K562 (cell line): ENCODE measurements around the gene HDAC2. TPM values are rescaled to one million over a fixed set of nuclear protein-coding genes. Genes with fewer than 3 reads are reported as not detected.

Experiments
- ATAC-seq: fragments of 200-7000 bp; cut with Tn5 transposase; 3 replicates; pipeline ENCODE4 v1.9.1; 2020; ENCODE audit warnings: moderate library complexity
- BruUV-seq: library from RNA; stranded (reverse); fragments of 400-500 nt; replicated peaks from 2 replicates; lab custom pipeline; 2021; lab: Mats Ljungman, UMichigan
- CTCF ChIA-PET: fragments of 300-600 bp; formaldehyde crosslinking; extraction: SDS; loops from one replicate; lab custom pipeline; 2021; ENCODE audit warnings: low intra/inter-chr PET ratio; lab: Yijun Ruan, JAX
- POLR2A ChIA-PET: fragments of 300-600, 350-650 bp; sonication (Branson Sonifier 250); formaldehyde crosslinking; extraction: SDS; loops from one replicate; lab custom pipeline; 2021; ENCODE audit warnings: antibody characterized with exemption, inconsistent platforms; lab: Yijun Ruan, JAX
- DNase-seq, 4 experiments: peaks; one replicate each; pipeline versions ENCODE4 v3.0.0 to v3.0.0-alpha.2; 2011 to 2018; ENCODE audit warnings: low spot score in 3 of 4, mixed read lengths in 3 of 4; ENCODE audit errors: extremely low read depth in 1 of 4
- FAIRE-seq: peaks from 2 replicates; lab custom pipeline; 2011; peaks lifted over from hg19 to GRCh38; lab: Jason Lieb, UNC
- H2AFZ ChIP-seq: 2 replicates; pipeline ENCODE4 v1.6.0; 2011; ENCODE audit warnings: low read depth, low read length, control low read depth, inconsistent platforms
- H3K27ac ChIP-seq: fragments of 200-600 bp; 3 replicates; pipeline ENCODE4 v1.8.0; 2011; ENCODE audit warnings: low read depth, mild to moderate bottlenecking, control low read depth, inconsistent platforms, low read length, moderate library complexity, mixed read lengths; ENCODE audit errors: extremely low read depth
- H3K27me3 ChIP-seq, 2 experiments: fragments of 300-600 bp in 1 of 2; 2 replicates in 1 of 2; 3 replicates in 1 of 2; pipeline versions ENCODE4 v1.6.0 to v1.8.0; 2011; ENCODE audit warnings: inconsistent platforms in 2 of 2, low read length in 2 of 2, mild to moderate bottlenecking in 1 of 2, mixed read lengths in 1 of 2, moderate library complexity in 1 of 2; ENCODE audit not compliant: control insufficient read depth in 2 of 2, insufficient read depth in 2 of 2
- H3K36me3 ChIP-seq: fragments of 300-600 bp; 3 replicates; pipeline ENCODE4 v1.8.0; 2011; ENCODE audit warnings: mild to moderate bottlenecking, low read length, inconsistent platforms; ENCODE audit not compliant: control insufficient read depth, insufficient read depth
- H3K4me1 ChIP-seq, 2 experiments: fragments of 200-600 bp in 1 of 2; replicated peaks in 1 of 2; 2 replicates in 1 of 2; 3 replicates in 1 of 2; pipeline versions ENCODE4 v1.5.1 to v1.8.0; 2011; ENCODE audit warnings: inconsistent platforms in 2 of 2, low read length in 2 of 2, mild to moderate bottlenecking in 1 of 2, mixed read lengths in 1 of 2, moderate library complexity in 1 of 2; ENCODE audit not compliant: control insufficient read depth in 2 of 2, insufficient read depth in 2 of 2
- H3K4me2 ChIP-seq: 2 replicates; pipeline ENCODE4 v1.6.1; 2011; ENCODE audit warnings: low read length, control low read depth, inconsistent platforms, mixed read lengths; ENCODE audit not compliant: insufficient read depth
- H3K4me3 ChIP-seq: fragments of 200-600 bp; sonication (generic), shearing (Covaris generic); 2 replicates; pipeline ENCODE4 v1.5.1; 2016; ENCODE audit warnings: control low read depth, inconsistent platforms
- H3K79me2 ChIP-seq: fragments of 200-600 bp; 3 replicates; pipeline ENCODE4 v1.8.0; 2011; ENCODE audit warnings: low read length, inconsistent platforms; ENCODE audit not compliant: control insufficient read depth, insufficient read depth
- H3K9ac ChIP-seq, 2 experiments: 2 replicates each; pipeline versions ENCODE4 v1.6.0 to v1.6.1; 2011; ENCODE audit warnings: low read depth in 2 of 2, low read length in 2 of 2, control low read depth in 1 of 2, inconsistent platforms in 1 of 2, mild to moderate bottlenecking in 1 of 2, mixed read lengths in 1 of 2; ENCODE audit not compliant: insufficient read depth in 1 of 2
- H3K9me1 ChIP-seq: one replicate; pipeline ENCODE4 v1.6.0; 2011; ENCODE audit warnings: inconsistent platforms, mild to moderate bottlenecking, low read length, moderate library complexity; ENCODE audit not compliant: control insufficient read depth, insufficient read depth
- H3K9me3 ChIP-seq: replicated peaks from 2 replicates; pipeline ENCODE4 v1.5.1; 2011; ENCODE audit warnings: low read depth, low read length, inconsistent platforms; ENCODE audit not compliant: control insufficient read depth, insufficient read depth
- H4K20me1 ChIP-seq: replicated peaks from 2 replicates; pipeline ENCODE4 v1.6.1; 2011; ENCODE audit warnings: low read length, inconsistent platforms, mixed read lengths; ENCODE audit not compliant: control insufficient read depth, insufficient read depth
- HNRNPK ChIP-seq: fragments of 200-400 bp; formaldehyde crosslinking; IDR thresholded peaks from one replicate; pipeline ENCODE4 v1.6.1; 2018; ENCODE audit warnings: mild to moderate bottlenecking, low read depth, low read length; ENCODE audit not compliant: poor library complexity, severe bottlenecking
- LARP7 ChIP-seq: fragments of 450-650 bp; IDR thresholded peaks from 2 replicates; pipeline ENCODE4 v1.6.1; 2016
- NCOA6 ChIP-seq: fragments of 450-650 bp; IDR thresholded peaks from 2 replicates; pipeline ENCODE4 v1.6.1; 2017; ENCODE audit warnings: mild to moderate bottlenecking
- RBFOX2 ChIP-seq: fragments of 200-400 bp; formaldehyde crosslinking; IDR thresholded peaks from 2 replicates; pipeline ENCODE4 v1.6.1; 2017; ENCODE audit warnings: low read depth, mild to moderate bottlenecking, low read length, moderate library complexity
- SMC3 ChIP-seq: conservative IDR thresholded peaks from 2 replicates; pipeline ENCODE4 v1.6.1; 2011; ENCODE audit warnings: low read depth, low read length, improper control_type of control experiment; ENCODE audit not compliant: insufficient read depth
- SNIP1 ChIP-seq: fragments of 450-650 bp; IDR thresholded peaks from 2 replicates; pipeline ENCODE4 v1.7.1; 2017; ENCODE audit warnings: low read depth, mild to moderate bottlenecking
- ZKSCAN8 ChIP-seq: fragments of 200-800 bp; sonication (Bioruptor generic); IDR thresholded peaks from 2 replicates; pipeline ENCODE4 v1.6.1; 2016; ENCODE audit warnings: missing genetic modification characterization, missing compliant biosample characterization
- ZNF224 ChIP-seq: sonication (generic); formaldehyde crosslinking; IDR thresholded peaks from 2 replicates; pipeline ENCODE4 v1.8.0; 2022; ENCODE audit warnings: mild to moderate bottlenecking, missing genetic modification reagents
- WGBS: fragments of 100-300 bp; shearing (Covaris generic); methylation state at CpG from one replicate; pipeline ENCODE4 v1.1.6; 2016; ENCODE audit warnings: low coverage, mixed read lengths; ENCODE audit not compliant: insufficient coverage; ENCODE audit errors: missing lambda C conversion rate; 5-methylcytosine and 5-hydroxymethylcytosine counted together
- in situ Hi-C: fragments of 300-500 bp; cut with MboI; formaldehyde crosslinking; loops from 4 replicates; pipeline ENCODE4 v1.15.0; 2018; ENCODE audit warnings: inconsistent platforms, mixed read lengths
- intact Hi-C: fragments of 100-400 bp; cut with micrococcal nuclease; formaldehyde crosslinking; loops from 2 replicates; pipeline ENCODE4 v1.14.2; 2022
- polyA plus RNA-seq, 8 experiments: library from polyadenylated mRNA; depleted of rRNA in 4 of 8; stranded (reverse) in 5 of 8; unstranded in 3 of 8; fragments of >200 nt; fragmentation: Nextera tagmentation in 2 of 8; fragmentation: Illumina TruSeq in 1 of 8; extraction: Ambion mirVana in 2 of 8; extraction: Trizol in 1 of 8; gene quantifications; 2 replicates each; pipeline versions ENCODE4 v1.2.1 to v1.2.3, GENCODE V29; 2011 to 2014; ENCODE audit warnings: inconsistent platforms in 1 of 8, missing spikeins in 1 of 8
- total RNA-seq, 7 experiments: library from RNA; depleted of rRNA in 6 of 7; stranded (reverse); fragments of >200 nt in 6 of 7; fragmentation: Illumina TruSeq in 2 of 7; extraction: Trizol in 2 of 7; gene quantifications; 2 replicates each; pipeline versions ENCODE4 v1.2.1 to v1.2.3, GENCODE V29; 2011 to 2021; ENCODE audit warnings: low replicate concordance in 1 of 7
- TF ChIP-seq, protein P1 (sequence below): sonication (generic); formaldehyde crosslinking; IDR thresholded peaks from 2 replicates; pipeline ENCODE4 v1.8.0; 2022; ENCODE audit warnings: missing genetic modification reagents, mild to moderate bottlenecking, borderline replicate concordance

HDAC2 gene
- total and polyA plus RNA-seq, 9 of the 15 experiments (the other 6 are each of a cell fraction or from before 2014, with no cell fraction given), result 67.0 to 277 (median 151) TPM

DNA sequence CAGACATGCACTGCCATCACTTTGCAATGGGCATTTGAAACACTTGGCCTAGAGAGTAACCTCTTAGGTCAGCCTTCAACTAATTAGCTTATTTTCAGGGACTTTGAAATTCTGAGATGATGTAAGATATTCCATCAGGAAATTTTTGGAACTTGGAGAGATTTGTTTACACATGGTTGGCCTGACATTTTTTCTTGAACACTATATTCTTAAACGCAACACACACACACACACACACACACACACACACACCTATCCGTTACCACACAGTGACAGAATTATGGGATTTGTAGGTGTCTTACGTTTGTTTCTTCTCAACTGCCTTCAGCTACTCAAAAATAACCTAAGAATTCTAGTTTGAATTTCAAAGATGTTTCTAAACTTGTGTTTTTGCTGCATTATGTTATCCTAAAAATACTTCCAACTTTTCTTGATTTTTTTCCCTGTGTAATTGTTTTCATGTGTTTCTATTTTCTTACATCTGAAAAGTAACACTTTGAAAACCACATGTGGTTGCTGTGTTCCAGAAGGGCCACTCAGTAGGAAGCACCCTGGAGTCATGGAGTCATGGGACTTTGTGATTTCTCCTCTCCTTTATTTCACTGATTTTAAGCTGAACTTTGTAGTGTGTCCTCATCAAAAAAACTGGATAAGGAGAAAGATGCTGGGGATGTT lies 81.9 kb downstream of the HDAC2 start:
- Histone ChIP-seq H3K36me3 (no peaks in the 10 kb centered on the region), H3K79me2 (no peaks in the 10 kb centered on the region), H3K27ac (no peak overlapping the region), H3K9ac (no peak overlapping the region), H3K9me1 (no peaks in the 10 kb centered on the region), H4K20me1 (no peaks in the 10 kb centered on the region), H3K4me1 (no peaks in the 10 kb centered on the region), H3K9me3 (no peaks in the 10 kb centered on the region), H3K4me2 (no peak overlapping the region), H2AFZ (no peak overlapping the region), H3K4me3 (no peak overlapping the region), H3K27me3 (0 out of 5 replicates have a peak, but pooled peaks cover 0 to 2% of the 10 kb centered on the region in 2 experiments)
- BruUV-seq, result no TSS peak
- ChIA-PET POLR2A (interaction anchor here (0.7 kb wide), 1 partner anchor 31 kb away, joined by 3 read pairs; no protein-coding TSS in a partner anchor), CTCF (no interaction called here)
- in situ Hi-C loops (no loop called here), intact Hi-C loops (no loop called here)
- DNase-seq (no peak), FAIRE-seq (no peak)
- WGBS, result 5% methylated on average over 3 of the region's 3 CpGs
- TF ChIP-seq HNRNPK (no peak), ZKSCAN8 (no peak), SMC3 (no peak), SNIP1 (no peak), RBFOX2 (no peak), NCOA6 (no peak), LARP7 (no peak), ZNF224 (CRISPR knock-in tag) (no peak)
- TF ChIP-seq, protein P1, sequence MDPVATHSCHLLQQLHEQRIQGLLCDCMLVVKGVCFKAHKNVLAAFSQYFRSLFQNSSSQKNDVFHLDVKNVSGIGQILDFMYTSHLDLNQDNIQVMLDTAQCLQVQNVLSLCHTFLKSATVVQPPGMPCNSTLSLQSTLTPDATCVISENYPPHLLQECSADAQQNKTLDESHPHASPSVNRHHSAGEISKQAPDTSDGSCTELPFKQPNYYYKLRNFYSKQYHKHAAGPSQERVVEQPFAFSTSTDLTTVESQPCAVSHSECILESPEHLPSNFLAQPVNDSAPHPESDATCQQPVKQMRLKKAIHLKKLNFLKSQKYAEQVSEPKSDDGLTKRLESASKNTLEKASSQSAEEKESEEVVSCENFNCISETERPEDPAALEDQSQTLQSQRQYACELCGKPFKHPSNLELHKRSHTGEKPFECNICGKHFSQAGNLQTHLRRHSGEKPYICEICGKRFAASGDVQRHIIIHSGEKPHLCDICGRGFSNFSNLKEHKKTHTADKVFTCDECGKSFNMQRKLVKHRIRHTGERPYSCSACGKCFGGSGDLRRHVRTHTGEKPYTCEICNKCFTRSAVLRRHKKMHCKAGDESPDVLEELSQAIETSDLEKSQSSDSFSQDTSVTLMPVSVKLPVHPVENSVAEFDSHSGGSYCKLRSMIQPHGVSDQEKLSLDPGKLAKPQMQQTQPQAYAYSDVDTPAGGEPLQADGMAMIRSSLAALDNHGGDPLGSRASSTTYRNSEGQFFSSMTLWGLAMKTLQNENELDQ (CRISPR knock-in tag), result no peak
- TF ChIP-seq, all 486 proteins: peak for 0
- ATAC-seq, result no peak
